Transverse colon (tissue), 4 donors: ENCODE measurements around the gene CCDC88C.

Source experiments
- CTCF ChIP-seq, 5 experiments: fragments of 200-600 bp in 3 of 5; fragments of 450-650 bp in 2 of 5; sonication (generic) in 3 of 5; IDR thresholded peaks; 1 replicate in 2 of 5; 2 replicates in 3 of 5; pipeline ENCODE4 v1.5.1; 2016 to 2017; ENCODE audit warnings: antibody characterized with exemption in 5 of 5, inconsistent platforms in 3 of 5, mild to moderate bottlenecking in 2 of 5, moderate library complexity in 1 of 5
- EP300 ChIP-seq: sonication (generic); formaldehyde crosslinking; IDR thresholded peaks from one replicate; pipeline ENCODE4 v1.6.1; 2017; ENCODE audit warnings: antibody characterized with exemption, low read depth
- POLR2AphosphoS5 ChIP-seq, 3 donors: sonication (generic); formaldehyde crosslinking; IDR thresholded peaks; one replicate each; pipeline ENCODE4 v1.6.1; 2016; ENCODE audit warnings: antibody characterized with exemption in 3 of 3

- no peak for TF ChIP-seq CTCF (IDR thresholded peaks at IDR 0.05)
- no peak for TF ChIP-seq EP300
- no peak for TF ChIP-seq POLR2AphosphoS5 (IDR thresholded peaks at IDR 0.05)
These were observed 90.4 kb downstream of the CCDC88C start for GRCh38 chr14:91327250-91327595.
